ENCODE data around the gene STRIP2. TPM values are rescaled to one million over a fixed set of nuclear protein-coding genes. Genes with fewer than 3 reads are reported as not detected.

Gene STRIP2
- polyA plus RNA-seq, 1 donor (not counting 4 experiments of a cell fraction or from before 2014, with no cell fraction given) = 12.5 TPM

- dilution Hi-C loops (cut with MboI; ENCODE audit: extremely low pct_ligation_motif_present, low sequenced_read_pairs) = no loop called here
- DNase-seq (ENCODE audit: low read depth, low spot score) = no peak
- no peak for FAIRE-seq
Observed at GRCh38 chr7:129389829-129390228, 44.4 kb upstream of the STRIP2 start.

GRCh38 chr7:129390314-129390713 is 43.9 kb upstream of the STRIP2 start:
- no peak for FAIRE-seq
- no peak for DNase-seq (ENCODE audit: low read depth, low spot score)
- H3K9ac ChIP-seq (ENCODE audit: control insufficient read depth, extremely low read depth, insufficient read depth, low read length) = no peak overlapping the region
- TF ChIP-seq EZH2 (IDR thresholded peaks at IDR 0.05; ENCODE audit: low read length) = no peak
- TF ChIP-seq, protein P1, sequence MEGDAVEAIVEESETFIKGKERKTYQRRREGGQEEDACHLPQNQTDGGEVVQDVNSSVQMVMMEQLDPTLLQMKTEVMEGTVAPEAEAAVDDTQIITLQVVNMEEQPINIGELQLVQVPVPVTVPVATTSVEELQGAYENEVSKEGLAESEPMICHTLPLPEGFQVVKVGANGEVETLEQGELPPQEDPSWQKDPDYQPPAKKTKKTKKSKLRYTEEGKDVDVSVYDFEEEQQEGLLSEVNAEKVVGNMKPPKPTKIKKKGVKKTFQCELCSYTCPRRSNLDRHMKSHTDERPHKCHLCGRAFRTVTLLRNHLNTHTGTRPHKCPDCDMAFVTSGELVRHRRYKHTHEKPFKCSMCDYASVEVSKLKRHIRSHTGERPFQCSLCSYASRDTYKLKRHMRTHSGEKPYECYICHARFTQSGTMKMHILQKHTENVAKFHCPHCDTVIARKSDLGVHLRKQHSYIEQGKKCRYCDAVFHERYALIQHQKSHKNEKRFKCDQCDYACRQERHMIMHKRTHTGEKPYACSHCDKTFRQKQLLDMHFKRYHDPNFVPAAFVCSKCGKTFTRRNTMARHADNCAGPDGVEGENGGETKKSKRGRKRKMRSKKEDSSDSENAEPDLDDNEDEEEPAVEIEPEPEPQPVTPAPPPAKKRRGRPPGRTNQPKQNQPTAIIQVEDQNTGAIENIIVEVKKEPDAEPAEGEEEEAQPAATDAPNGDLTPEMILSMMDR (optimal IDR thresholded peaks at IDR 0.05 in 1 of 3, IDR thresholded peaks at IDR 0.05 in 1 of 3, conservative IDR thresholded peaks at IDR 0.05 in 1 of 3; ENCODE audit: extremely low read depth in 1 of 3, insufficient read depth in 2 of 3, low read length in 3 of 3) = no peak
- H3K9me3 ChIP-seq (ENCODE audit: control insufficient read depth, low read depth, low read length) = no peaks in the 10 kb centered on the region
- no peak overlapping the region for H3K4me2 ChIP-seq (ENCODE audit: control insufficient read depth, extremely low read depth, insufficient read depth, low read depth, low read length)
- H3K27ac ChIP-seq (ENCODE audit: control insufficient read depth, insufficient read depth, low read length) = no peak overlapping the region
- no peaks in the 10 kb centered on the region for H3K27me3 ChIP-seq (ENCODE audit: control insufficient read depth, extremely low read depth, insufficient read depth, low read length)
- no peaks in the 10 kb centered on the region for H4K20me1 ChIP-seq (ENCODE audit: control insufficient read depth, extremely low read depth, insufficient read depth, low read length)
- no peak overlapping the region for H3K4me3 ChIP-seq (ENCODE audit: control insufficient read depth in 2 of 3, extremely low read depth in 1 of 3, insufficient read depth in 2 of 3, low read depth in 1 of 3, low read length in 3 of 3)
- dilution Hi-C loops (cut with MboI; ENCODE audit: extremely low pct_ligation_motif_present, low sequenced_read_pairs) = no loop called here
- H3K79me2 ChIP-seq (ENCODE audit: control insufficient read depth, insufficient read depth, low read length) = no peaks in the 10 kb centered on the region
- H3K4me1 ChIP-seq (ENCODE audit: control insufficient read depth, extremely low read depth, insufficient read depth, low read length) = no peaks in the 10 kb centered on the region
- no peaks in the 10 kb centered on the region for H3K9me1 ChIP-seq (ENCODE audit: control insufficient read depth, extremely low read depth, insufficient read depth, low read length)
- no peak overlapping the region for H2AFZ ChIP-seq (ENCODE audit: control insufficient read depth, low read length)
- peaks cover 4 to 7% of the 10 kb centered on the region in 2 experiments for H3K36me3 ChIP-seq (ENCODE audit: control insufficient read depth in 2 of 2, extremely low read depth in 1 of 2, insufficient read depth in 2 of 2, low read length in 2 of 2)

More at GRCh38 chr7:129389829-129390228, 44.4 kb upstream of the STRIP2 start:
- H3K79me2 ChIP-seq (ENCODE audit: control insufficient read depth, insufficient read depth, low read length) = no peaks in the 10 kb centered on the region
- no peak overlapping the region for H3K4me3 ChIP-seq (ENCODE audit: control insufficient read depth in 2 of 3, extremely low read depth in 1 of 3, insufficient read depth in 2 of 3, low read depth in 1 of 3, low read length in 3 of 3)
- H3K9ac ChIP-seq (ENCODE audit: control insufficient read depth, extremely low read depth, insufficient read depth, low read length) = no peak overlapping the region
- H2AFZ ChIP-seq (ENCODE audit: control insufficient read depth, low read length) = no peak overlapping the region
- H3K4me2 ChIP-seq (ENCODE audit: control insufficient read depth, extremely low read depth, insufficient read depth, low read depth, low read length) = no peak overlapping the region
- no peak for TF ChIP-seq EZH2 (IDR thresholded peaks at IDR 0.05; ENCODE audit: low read length)
- TF ChIP-seq, protein P1 (optimal IDR thresholded peaks at IDR 0.05 in 1 of 3, IDR thresholded peaks at IDR 0.05 in 1 of 3, conservative IDR thresholded peaks at IDR 0.05 in 1 of 3; ENCODE audit: extremely low read depth in 1 of 3, insufficient read depth in 2 of 3, low read length in 3 of 3) = no peak
- H3K9me3 ChIP-seq (ENCODE audit: control insufficient read depth, low read depth, low read length) = no peaks in the 10 kb centered on the region
- H3K27ac ChIP-seq (ENCODE audit: control insufficient read depth, insufficient read depth, low read length) = no peak overlapping the region
- no peaks in the 10 kb centered on the region for H3K4me1 ChIP-seq (ENCODE audit: control insufficient read depth, extremely low read depth, insufficient read depth, low read length)
- no peaks in the 10 kb centered on the region for H4K20me1 ChIP-seq (ENCODE audit: control insufficient read depth, extremely low read depth, insufficient read depth, low read length)
- no peaks in the 10 kb centered on the region for H3K9me1 ChIP-seq (ENCODE audit: control insufficient read depth, extremely low read depth, insufficient read depth, low read length)
- no peaks in the 10 kb centered on the region for H3K27me3 ChIP-seq (ENCODE audit: control insufficient read depth, extremely low read depth, insufficient read depth, low read length)
- H3K36me3 ChIP-seq (ENCODE audit: control insufficient read depth in 2 of 2, extremely low read depth in 1 of 2, insufficient read depth in 2 of 2, low read length in 2 of 2) = peaks cover 4 to 7% of the 10 kb centered on the region in 2 experiments
